K562 (cell line): ENCODE measurements around the gene CD300LG. TPM values are rescaled to one million over a fixed set of nuclear protein-coding genes. Genes with fewer than 3 reads are reported as not detected.
"Not testable (repeated sequence)": the region's sequence is repeated elsewhere in the genome, so short reads cannot be mapped to it uniquely, and the experiment has no call there.

ENCODE experiments used
- ATAC-seq: fragments of 200-7000 bp; cut with Tn5 transposase; 3 replicates; pipeline ENCODE4 v1.9.1; 2020; ENCODE audit warnings: moderate library complexity
- BruUV-seq: library from RNA; stranded (reverse); fragments of 400-500 nt; replicated peaks from 2 replicates; lab custom pipeline; 2021; lab: Mats Ljungman, UMichigan
- CTCF ChIA-PET: fragments of 300-600 bp; formaldehyde crosslinking; extraction: SDS; loops from one replicate; lab custom pipeline; 2021; ENCODE audit warnings: low intra/inter-chr PET ratio; lab: Yijun Ruan, JAX
- POLR2A ChIA-PET: fragments of 300-600, 350-650 bp; sonication (Branson Sonifier 250); formaldehyde crosslinking; extraction: SDS; loops from one replicate; lab custom pipeline; 2021; ENCODE audit warnings: antibody characterized with exemption, inconsistent platforms; lab: Yijun Ruan, JAX
- DNase-seq, 4 experiments: peaks; one replicate each; pipeline versions ENCODE4 v3.0.0 to v3.0.0-alpha.2; 2011 to 2018; ENCODE audit warnings: low spot score in 3 of 4, mixed read lengths in 3 of 4; ENCODE audit errors: extremely low read depth in 1 of 4
- FAIRE-seq: peaks from 2 replicates; lab custom pipeline; 2011; peaks lifted over from hg19 to GRCh38; lab: Jason Lieb, UNC
- H2AFZ ChIP-seq: 2 replicates; pipeline ENCODE4 v1.6.0; 2011; ENCODE audit warnings: low read depth, low read length, control low read depth, inconsistent platforms
- H3K27ac ChIP-seq: fragments of 200-600 bp; 3 replicates; pipeline ENCODE4 v1.8.0; 2011; ENCODE audit warnings: low read depth, mild to moderate bottlenecking, control low read depth, inconsistent platforms, low read length, moderate library complexity, mixed read lengths; ENCODE audit errors: extremely low read depth
- H3K27me3 ChIP-seq, 2 experiments: fragments of 300-600 bp in 1 of 2; 2 replicates in 1 of 2; 3 replicates in 1 of 2; pipeline versions ENCODE4 v1.6.0 to v1.8.0; 2011; ENCODE audit warnings: inconsistent platforms in 2 of 2, low read length in 2 of 2, mild to moderate bottlenecking in 1 of 2, mixed read lengths in 1 of 2, moderate library complexity in 1 of 2; ENCODE audit not compliant: control insufficient read depth in 2 of 2, insufficient read depth in 2 of 2
- H3K36me3 ChIP-seq: fragments of 300-600 bp; 3 replicates; pipeline ENCODE4 v1.8.0; 2011; ENCODE audit warnings: mild to moderate bottlenecking, low read length, inconsistent platforms; ENCODE audit not compliant: control insufficient read depth, insufficient read depth
- H3K4me1 ChIP-seq, 2 experiments: fragments of 200-600 bp in 1 of 2; replicated peaks in 1 of 2; 2 replicates in 1 of 2; 3 replicates in 1 of 2; pipeline versions ENCODE4 v1.5.1 to v1.8.0; 2011; ENCODE audit warnings: inconsistent platforms in 2 of 2, low read length in 2 of 2, mild to moderate bottlenecking in 1 of 2, mixed read lengths in 1 of 2, moderate library complexity in 1 of 2; ENCODE audit not compliant: control insufficient read depth in 2 of 2, insufficient read depth in 2 of 2
- H3K4me2 ChIP-seq: 2 replicates; pipeline ENCODE4 v1.6.1; 2011; ENCODE audit warnings: low read length, control low read depth, inconsistent platforms, mixed read lengths; ENCODE audit not compliant: insufficient read depth
- H3K4me3 ChIP-seq: fragments of 200-600 bp; sonication (generic), shearing (Covaris generic); 2 replicates; pipeline ENCODE4 v1.5.1; 2016; ENCODE audit warnings: control low read depth, inconsistent platforms
- H3K79me2 ChIP-seq: fragments of 200-600 bp; 3 replicates; pipeline ENCODE4 v1.8.0; 2011; ENCODE audit warnings: low read length, inconsistent platforms; ENCODE audit not compliant: control insufficient read depth, insufficient read depth
- H3K9ac ChIP-seq, 2 experiments: 2 replicates each; pipeline versions ENCODE4 v1.6.0 to v1.6.1; 2011; ENCODE audit warnings: low read depth in 2 of 2, low read length in 2 of 2, control low read depth in 1 of 2, inconsistent platforms in 1 of 2, mild to moderate bottlenecking in 1 of 2, mixed read lengths in 1 of 2; ENCODE audit not compliant: insufficient read depth in 1 of 2
- H3K9me1 ChIP-seq: one replicate; pipeline ENCODE4 v1.6.0; 2011; ENCODE audit warnings: inconsistent platforms, mild to moderate bottlenecking, low read length, moderate library complexity; ENCODE audit not compliant: control insufficient read depth, insufficient read depth
- H3K9me3 ChIP-seq: replicated peaks from 2 replicates; pipeline ENCODE4 v1.5.1; 2011; ENCODE audit warnings: low read depth, low read length, inconsistent platforms; ENCODE audit not compliant: control insufficient read depth, insufficient read depth
- H4K20me1 ChIP-seq: replicated peaks from 2 replicates; pipeline ENCODE4 v1.6.1; 2011; ENCODE audit warnings: low read length, inconsistent platforms, mixed read lengths; ENCODE audit not compliant: control insufficient read depth, insufficient read depth
- DIDO1 ChIP-seq: fragments of 450-650 bp; IDR thresholded peaks from 2 replicates; pipeline ENCODE4 v1.6.1; 2016; ENCODE audit warnings: low read depth, missing biosample characterization, missing genetic modification characterization
- ETV1 ChIP-seq: fragments of 450-650 bp; conservative IDR thresholded peaks from 2 replicates; pipeline ENCODE4 v1.6.1; 2016; ENCODE audit warnings: missing genetic modification characterization, control low read depth, low read depth, missing compliant biosample characterization
- HDGF ChIP-seq: fragments of 450-650 bp; IDR thresholded peaks from 2 replicates; pipeline ENCODE4 v1.6.1; 2016
- IFI16 ChIP-seq: fragments of 250-450 bp; sonication (Bioruptor Pico); IDR thresholded peaks from 2 replicates; pipeline ENCODE4 v2.1.2; 2022; ENCODE audit warnings: mild to moderate bottlenecking, inconsistent platforms
- MTF1 ChIP-seq: fragments of 250-450 bp; sonication (Bioruptor Pico); IDR thresholded peaks from 2 replicates; pipeline ENCODE4 v1.9.0; 2021; ENCODE audit warnings: moderate library complexity, mild to moderate bottlenecking, inconsistent platforms, borderline replicate concordance
- ZNF121 ChIP-seq: sonication (generic); formaldehyde crosslinking; conservative IDR thresholded peaks from 2 replicates; pipeline ENCODE4 v1.8.0; 2022; ENCODE audit warnings: missing genetic modification reagents
- ZNF146 ChIP-seq: IDR thresholded peaks from one replicate; pipeline ENCODE4 v1.6.1; 2018; ENCODE audit warnings: missing compliant biosample characterization; ENCODE audit not compliant: unreplicated experiment
- ZNF584 ChIP-seq: fragments of 200-800 bp; sonication (Bioruptor generic); IDR thresholded peaks from 2 replicates; pipeline ENCODE4 v1.6.1; 2016; ENCODE audit warnings: low read depth, mild to moderate bottlenecking, missing genetic modification characterization, missing compliant biosample characterization
- WGBS: fragments of 100-300 bp; shearing (Covaris generic); methylation state at CpG from one replicate; pipeline ENCODE4 v1.1.6; 2016; ENCODE audit warnings: low coverage, mixed read lengths; ENCODE audit not compliant: insufficient coverage; ENCODE audit errors: missing lambda C conversion rate; 5-methylcytosine and 5-hydroxymethylcytosine counted together
- in situ Hi-C: fragments of 300-500 bp; cut with MboI; formaldehyde crosslinking; loops from 4 replicates; pipeline ENCODE4 v1.15.0; 2018; ENCODE audit warnings: inconsistent platforms, mixed read lengths
- intact Hi-C: fragments of 100-400 bp; cut with micrococcal nuclease; formaldehyde crosslinking; loops from 2 replicates; pipeline ENCODE4 v1.14.2; 2022
- polyA plus RNA-seq, 8 experiments: library from polyadenylated mRNA; depleted of rRNA in 4 of 8; stranded (reverse) in 5 of 8; unstranded in 3 of 8; fragments of >200 nt; fragmentation: Nextera tagmentation in 2 of 8; fragmentation: Illumina TruSeq in 1 of 8; extraction: Ambion mirVana in 2 of 8; extraction: Trizol in 1 of 8; gene quantifications; 2 replicates each; pipeline versions ENCODE4 v1.2.1 to v1.2.3, GENCODE V29; 2011 to 2014; ENCODE audit warnings: inconsistent platforms in 1 of 8, missing spikeins in 1 of 8
- total RNA-seq, 7 experiments: library from RNA; depleted of rRNA in 6 of 7; stranded (reverse); fragments of >200 nt in 6 of 7; fragmentation: Illumina TruSeq in 2 of 7; extraction: Trizol in 2 of 7; gene quantifications; 2 replicates each; pipeline versions ENCODE4 v1.2.1 to v1.2.3, GENCODE V29; 2011 to 2021; ENCODE audit warnings: low replicate concordance in 1 of 7

The CD300LG gene
- total and polyA plus RNA-seq, 9 of the 15 experiments (the other 6 are each of a cell fraction or from before 2014, with no cell fraction given): not detected

DNA sequence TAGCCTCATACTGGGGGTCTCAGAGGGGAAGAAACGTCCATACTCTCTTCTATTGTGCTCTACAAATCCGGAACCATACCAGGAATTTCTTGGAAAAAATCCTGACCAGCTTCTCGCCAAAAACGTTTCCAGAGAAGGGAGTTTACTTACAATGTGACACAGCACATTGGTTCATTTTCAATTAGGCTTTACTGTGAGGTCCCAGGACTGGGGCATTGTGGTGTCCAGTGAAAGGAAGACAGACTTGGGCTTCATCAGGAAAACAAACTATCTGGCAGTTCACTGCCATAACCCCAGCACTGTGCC lies 45.6 kb downstream of the CD300LG start (continued):
- no peak for TF ChIP-seq MTF1 (CRISPR knock-in tag)
- TF ChIP-seq IFI16 (CRISPR knock-in tag): no peak
- no peak for TF ChIP-seq ZNF584
- TF ChIP-seq ETV1 (tag): no peak
- no peak for TF ChIP-seq ZNF146 (CRISPR knock-in tag)
- TF ChIP-seq DIDO1 (tag): no peak
- no peak for TF ChIP-seq HDGF

DNA sequence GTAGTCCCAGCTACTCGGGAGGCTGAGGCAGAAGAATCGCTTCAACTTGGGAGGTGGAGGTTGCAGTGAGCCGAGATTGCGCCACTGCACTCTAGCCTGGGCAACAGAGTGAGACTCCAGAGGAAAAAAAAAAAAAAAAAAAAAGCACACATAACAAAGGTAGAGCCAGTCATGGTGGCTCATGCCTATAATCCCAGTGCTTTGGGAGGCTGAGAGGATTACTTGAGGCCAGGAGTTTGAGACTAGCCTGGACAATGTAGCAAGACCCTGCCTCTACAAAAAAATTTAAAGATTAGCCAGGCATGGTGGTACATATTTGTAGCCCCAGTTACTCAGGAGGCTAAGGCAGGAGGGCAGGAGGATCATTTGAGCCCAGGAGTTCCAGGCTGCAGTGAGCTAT lies 47.5 kb downstream of the CD300LG start:
- H3K79me2 ChIP-seq, intact Hi-C loops, in situ Hi-C loops, H3K27ac ChIP-seq, H3K4me3 ChIP-seq, DNase-seq, H4K20me1 ChIP-seq, H3K9ac ChIP-seq, H2AFZ ChIP-seq, FAIRE-seq, BruUV-seq, H3K9me3 ChIP-seq, ATAC-seq, H3K4me1 ChIP-seq, H3K4me2 ChIP-seq, H3K36me3 ChIP-seq, H3K9me1 ChIP-seq, CTCF ChIA-PET: not testable (repeated sequence)
- POLR2A ChIA-PET: interaction anchor here (1.1 kb wide), 1 partner anchor 10 kb away, joined by 3 read pairs; no protein-coding TSS in a partner anchor
- 0% methylated on average over 4 of the region's 4 CpGs for WGBS
- TF ChIP-seq ZNF121 (CRISPR knock-in tag): peak; percentile 60; the same call in 1 of the 2 replicates
- peaks cover 2 to 32% of the 10 kb centered on the region in 2 experiments; a peak in 4 of 5 replicates for H3K27me3 ChIP-seq
